Right renal cortex interstitium (tissue), 3 donors: ENCODE measurements around the gene SH3PXD2B. TPM values are rescaled to one million over a fixed set of nuclear protein-coding genes. Genes with fewer than 3 reads are reported as not detected.

Source experiments
- DNase-seq, 3 donors: peaks; one replicate each; pipeline ENCODE4 v3.0.0-alpha.2; 2013; ENCODE audit warnings: low read depth in 3 of 3, low spot score in 2 of 3
- polyA plus RNA-seq, 3 donors: library from polyadenylated mRNA; unstranded; fragments of 120-200 nt; gene quantifications; one replicate each; pipeline ENCODE4 v1.2.1, GENCODE V29; 2013; ENCODE audit not compliant: insufficient read length in 3 of 3

Gene SH3PXD2B
- polyA plus RNA-seq, 3 donors = 31.5 to 33.6 (median 32.0) TPM

DNA sequence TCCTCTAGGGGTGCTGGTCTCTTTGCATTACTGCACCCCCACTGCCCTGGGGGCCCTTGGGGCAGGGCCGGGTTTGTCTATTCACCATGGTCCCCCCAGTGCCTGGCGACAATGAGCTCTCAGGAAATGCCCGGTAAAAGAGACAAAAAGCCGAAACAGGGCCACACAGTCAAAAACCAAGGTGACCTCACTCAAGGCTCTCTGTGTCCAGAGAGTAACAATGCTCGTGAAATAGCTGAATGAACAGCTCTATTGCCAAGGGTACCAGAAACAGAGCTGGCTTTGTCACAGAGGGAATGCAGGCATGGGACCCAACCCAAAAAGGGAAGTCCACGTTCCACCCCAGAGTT lies 16.0 kb downstream of the SH3PXD2B start:
- no peak for DNase-seq

DNA sequence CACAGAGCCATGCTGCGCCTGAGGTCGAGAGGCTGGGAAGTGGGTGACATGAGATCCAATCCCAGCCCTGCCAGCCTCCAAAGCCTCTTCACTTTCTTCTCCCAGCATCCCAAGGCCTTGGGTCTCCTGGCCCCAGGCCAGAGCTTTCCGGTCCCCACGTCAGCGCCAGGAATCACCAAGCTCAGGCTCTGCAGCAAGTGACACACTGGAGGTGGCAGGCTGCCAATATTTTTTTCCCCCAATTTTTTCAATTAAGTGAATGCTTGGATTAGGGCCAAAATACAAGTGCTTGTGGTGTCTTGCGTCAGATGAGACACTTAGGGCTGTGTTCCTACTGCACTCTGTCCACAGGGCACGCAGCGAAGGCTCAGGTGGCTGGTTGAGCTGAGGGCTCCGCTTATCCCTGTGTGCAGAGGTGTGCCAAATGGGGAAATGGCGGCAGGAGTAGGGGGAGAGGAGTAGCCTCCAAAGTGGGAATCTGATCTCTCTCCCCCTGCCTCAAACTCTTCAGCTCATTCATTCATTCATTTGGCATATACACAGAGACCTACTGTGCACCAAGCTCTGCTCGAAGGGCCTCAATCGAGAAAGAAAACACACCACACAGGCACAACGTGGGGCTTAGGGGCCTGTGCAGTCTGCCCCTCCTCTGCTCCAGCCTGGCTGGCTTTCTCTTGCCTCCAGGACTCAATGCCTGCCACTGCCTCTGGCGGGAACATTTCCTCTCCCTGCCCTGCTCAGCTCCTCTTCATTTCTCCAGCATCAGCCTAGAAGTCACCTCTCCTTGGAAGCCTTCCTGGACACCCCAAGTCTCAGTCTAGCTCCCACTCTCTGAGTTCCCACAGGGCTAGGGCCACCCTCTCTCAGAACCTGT lies 16.6 kb downstream of the SH3PXD2B start:
- DNase-seq = no peak

DNA sequence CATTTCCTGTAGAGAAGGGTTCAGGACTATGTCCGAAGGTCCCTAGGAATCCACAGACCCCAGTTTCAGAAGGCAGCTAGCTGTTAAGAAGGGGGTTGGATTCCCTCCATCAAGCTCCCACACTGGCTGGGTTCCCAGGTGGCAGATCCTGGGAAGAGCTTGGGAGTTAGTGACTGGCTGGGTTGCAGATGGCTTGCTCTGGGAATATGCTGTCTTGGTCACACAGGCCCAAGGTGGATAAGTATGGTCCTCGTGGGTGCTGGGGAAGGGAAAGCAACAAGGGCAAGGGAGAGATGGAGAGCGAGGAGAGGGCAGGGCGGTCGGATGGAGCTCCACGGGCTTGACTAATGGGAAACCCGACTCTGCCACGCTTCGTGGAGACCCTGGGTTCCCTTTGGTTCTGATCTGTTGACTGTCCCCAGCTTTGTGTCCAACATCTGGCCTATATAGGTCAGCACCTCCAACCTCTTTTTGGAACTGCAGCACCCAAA lies 17.4 kb downstream of the SH3PXD2B start:
- no peak for DNase-seq

DNA sequence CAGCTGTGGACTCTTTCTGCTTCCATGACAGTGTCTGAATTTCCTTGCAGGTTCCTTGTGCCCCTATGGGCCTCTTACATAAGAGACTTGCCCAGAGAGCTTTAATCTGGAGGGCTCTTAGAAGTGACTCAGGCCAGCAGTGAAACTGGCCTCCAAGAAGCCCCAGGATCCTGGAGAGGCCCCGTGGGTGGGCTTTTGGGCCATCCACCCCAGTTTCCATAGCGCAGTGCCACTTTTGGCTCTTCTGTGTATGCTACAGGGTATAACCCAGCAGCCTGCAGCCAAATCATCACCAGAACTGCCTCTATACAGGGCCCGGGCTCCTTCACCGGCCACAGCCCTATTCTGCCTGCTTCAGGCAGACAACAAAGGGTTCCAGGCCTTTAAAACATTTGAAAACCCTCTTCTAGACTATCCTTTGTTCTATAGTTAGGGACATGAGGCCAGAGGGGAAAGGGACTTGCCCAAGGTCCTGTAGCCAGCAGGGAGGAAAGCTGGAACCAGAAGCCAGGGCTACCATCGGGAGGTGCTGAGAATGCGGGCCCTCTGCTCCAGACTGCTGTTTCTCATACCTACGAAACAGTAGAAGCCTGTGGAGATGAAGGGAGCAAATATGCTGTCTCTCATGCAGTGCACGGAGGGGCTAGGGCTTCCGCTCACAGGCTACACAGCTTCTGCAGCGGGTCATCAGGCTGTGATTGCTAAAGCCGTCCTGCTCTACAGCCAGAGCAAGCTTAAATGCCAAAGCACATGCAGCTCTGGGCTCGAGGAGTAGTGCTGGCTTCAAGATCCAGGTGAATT lies 18.0 kb downstream of the SH3PXD2B start:
- no peak for DNase-seq

DNA sequence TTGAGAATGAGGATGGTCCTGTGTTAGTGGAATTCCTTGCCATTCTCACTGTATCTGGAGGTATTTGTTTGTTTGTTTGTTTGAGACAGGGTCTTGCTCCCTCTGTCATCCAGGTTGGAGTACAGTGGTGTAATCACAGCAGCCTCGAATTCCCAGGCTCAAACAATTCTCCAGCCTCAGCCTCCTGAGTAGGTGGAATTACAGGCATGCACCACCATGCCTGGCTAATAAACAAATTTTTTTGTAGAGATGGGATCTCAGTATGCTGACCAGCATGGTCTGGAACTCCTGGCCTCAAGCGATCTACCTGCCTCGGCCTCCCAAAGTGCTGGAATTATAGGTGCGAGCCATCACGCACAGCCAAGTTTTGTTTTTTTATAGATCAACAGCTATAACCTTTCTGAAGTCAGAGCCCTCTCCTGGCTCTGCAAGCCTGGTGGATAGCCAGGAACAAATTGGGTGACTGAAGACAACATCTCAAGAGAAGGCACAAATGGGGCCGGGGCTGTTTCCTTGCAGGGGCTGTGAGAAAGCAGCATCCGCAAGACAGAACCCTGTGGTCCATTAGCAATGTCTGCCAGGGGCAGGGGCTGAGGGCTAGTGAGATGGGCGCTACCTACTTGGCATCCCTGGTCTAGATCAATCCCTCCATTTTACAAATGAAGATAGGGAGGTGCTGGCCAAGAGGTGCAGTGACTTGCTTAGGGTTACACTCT lies 18.8 kb downstream of the SH3PXD2B start:
- no peak for DNase-seq

DNA sequence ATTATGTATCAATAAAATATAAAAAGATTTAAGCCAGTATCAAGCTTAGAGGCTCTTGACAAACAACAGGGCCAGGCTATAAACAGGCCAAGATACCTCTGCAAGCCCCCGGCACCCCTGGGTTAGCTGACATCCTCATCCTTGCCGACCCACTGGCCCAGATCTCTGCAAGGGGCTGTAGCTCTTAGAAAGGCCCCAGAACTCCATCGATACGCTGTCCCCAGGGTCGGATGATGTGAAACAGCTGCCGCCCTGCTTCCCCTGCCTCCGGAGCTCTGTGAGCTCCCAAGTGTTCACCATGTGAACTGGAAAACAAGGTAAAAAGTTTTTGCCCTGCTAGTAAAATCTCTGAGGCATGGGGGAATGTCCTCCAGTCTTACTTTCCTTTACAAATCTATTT lies 20.1 kb downstream of the SH3PXD2B start:
- DNase-seq = no peak

DNA sequence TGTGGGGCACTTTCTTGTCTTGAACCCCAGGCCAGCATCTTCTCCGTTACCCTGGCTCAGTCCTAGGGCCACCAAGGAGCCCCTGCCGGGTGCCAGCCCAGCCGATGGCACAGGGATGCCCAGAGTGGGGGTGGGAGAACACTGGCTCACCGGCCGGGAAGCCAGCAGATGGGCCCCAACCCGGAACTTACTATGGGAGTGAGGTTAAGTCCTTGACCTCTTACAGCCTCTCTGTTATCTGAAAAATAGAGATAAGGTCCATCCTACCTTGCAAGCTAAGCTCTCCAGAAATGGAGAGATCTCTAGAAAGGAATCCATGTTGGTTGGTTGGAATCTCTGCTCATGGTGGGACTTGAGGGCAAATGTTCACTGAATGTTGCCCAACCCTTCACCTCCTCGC lies 20.8 kb downstream of the SH3PXD2B start:
- no peak for DNase-seq

DNA sequence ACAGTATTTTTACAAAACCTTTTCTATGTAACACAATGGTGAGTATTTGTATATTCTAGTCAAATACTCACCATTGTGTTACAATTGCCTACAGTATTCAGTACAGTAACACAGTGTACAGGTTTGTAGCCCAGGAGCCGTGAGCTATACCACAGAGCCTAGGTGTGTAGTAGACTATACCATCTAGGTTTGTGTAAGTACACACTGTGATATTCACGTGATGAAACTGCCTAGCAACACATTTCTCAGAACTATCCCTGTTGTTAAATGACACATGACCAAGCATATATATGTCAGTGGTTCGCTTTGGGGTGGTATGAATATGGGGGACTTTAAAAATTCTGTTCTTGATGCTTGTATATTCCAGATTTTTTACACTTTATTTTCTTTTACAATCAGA lies 21.3 kb downstream of the SH3PXD2B start:
- no peak for DNase-seq

- DNase-seq = no peak
Measured at GRCh38 chr5:172430354-172430753, 24.0 kb downstream of the SH3PXD2B start.

- no peak for DNase-seq
Measured at GRCh38 chr5:172429201-172429940, 25.0 kb downstream of the SH3PXD2B start.

- DNase-seq = no peak
Measured at GRCh38 chr5:172428224-172429166, 25.8 kb downstream of the SH3PXD2B start.

DNA sequence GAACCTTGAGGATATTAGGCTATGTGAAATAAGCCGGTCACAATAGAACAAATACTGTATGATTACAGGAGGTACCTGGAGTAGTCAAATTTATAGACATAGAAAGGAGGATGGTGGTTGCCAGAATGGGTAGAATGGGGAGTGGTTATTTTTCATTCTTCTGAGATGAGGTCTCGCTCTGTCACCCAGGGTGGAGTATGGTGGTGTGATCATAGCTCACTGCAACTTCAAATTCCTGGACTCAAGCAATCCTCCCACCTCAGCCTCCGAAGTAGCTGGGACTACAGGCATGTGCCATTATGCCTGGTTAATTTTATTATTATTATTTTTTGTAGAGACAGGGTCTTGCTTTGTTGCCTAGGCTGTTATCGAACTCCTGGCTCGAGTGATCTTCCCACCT lies 27.1 kb downstream of the SH3PXD2B start:
- no peak for DNase-seq

DNA sequence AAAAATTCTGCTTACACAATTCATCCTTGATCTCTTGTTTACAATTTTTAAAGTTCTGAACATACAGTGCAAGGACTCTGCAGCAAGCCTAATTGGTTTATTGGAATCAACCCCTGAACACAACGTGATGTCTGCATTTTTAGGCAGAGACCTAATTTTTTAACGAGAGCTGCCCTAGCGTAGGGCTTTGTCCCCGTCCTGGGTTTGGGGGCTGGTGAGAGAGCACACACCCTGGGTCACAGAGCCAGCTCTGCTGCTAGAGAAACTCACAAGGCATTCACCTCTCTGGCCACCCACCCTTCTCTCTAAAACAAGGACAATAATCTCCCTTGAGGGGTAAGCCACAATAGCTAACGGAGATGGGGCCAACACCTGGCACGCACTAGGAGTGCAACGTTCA lies 28.2 kb downstream of the SH3PXD2B start:
- no peak for DNase-seq

DNA sequence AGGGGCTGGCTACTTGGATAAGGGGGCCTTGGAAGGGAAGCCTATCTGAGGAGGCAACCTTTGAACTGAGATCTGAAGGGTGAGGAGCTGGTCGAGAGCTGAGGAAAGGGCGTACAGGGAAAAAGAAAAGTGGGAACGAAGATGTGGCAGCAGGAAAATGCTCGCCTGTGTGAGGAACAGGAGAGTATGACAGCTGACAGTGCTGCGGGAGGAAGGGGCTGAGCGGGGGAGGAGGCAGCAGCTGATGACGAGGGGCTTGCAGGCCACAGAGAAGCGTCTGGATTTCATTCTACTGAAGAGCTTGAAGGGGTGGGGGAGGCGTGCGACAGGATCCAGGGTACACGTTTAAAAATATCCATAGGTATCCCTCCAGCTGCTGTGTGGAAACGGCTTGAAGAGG lies 28.9 kb downstream of the SH3PXD2B start:
- no peak for DNase-seq

- DNase-seq = no peak
Measured at GRCh38 chr5:172424808-172425207, 29.5 kb downstream of the SH3PXD2B start.

DNA sequence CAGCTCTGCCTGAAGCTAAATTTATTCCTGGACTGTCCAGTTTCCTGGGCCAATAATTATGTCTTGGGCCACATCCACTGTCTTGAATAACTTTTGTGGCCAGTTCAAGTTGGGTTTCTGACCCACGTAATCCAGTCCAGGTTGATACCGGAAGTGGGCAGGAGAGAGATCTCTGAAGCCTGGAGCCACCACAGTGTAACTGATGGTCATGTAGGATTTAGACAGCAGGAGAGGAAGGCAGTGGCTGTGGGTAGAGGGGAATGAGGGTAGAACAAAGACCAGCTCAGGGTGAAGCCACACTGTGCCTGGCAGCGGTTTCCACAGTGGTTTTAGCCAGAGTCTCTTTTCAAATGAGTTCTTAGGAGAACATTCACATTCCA lies 30.2 kb downstream of the SH3PXD2B start:
- DNase-seq = no peak

- no peak for DNase-seq
Measured at GRCh38 chr5:172423379-172424110, 30.8 kb downstream of the SH3PXD2B start.

DNA sequence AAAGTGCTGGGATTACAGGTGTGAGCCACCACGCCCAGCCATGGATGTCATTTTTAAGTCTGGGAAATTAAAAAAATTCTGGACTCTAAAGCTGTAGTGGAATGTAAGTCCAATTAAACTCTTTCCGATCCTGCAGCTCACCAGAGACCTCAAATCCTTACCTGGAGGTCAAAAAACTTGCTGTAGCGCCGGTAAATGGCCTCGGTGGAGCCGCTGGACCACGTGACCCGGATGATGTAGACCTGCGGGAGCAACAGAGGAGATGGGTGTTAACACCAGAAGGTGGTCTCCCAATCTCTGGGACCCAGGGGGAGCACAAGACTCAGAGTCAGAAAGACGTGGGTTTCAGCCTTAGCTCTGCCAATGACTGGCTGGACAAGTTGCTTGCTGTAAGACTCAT lies 32.1 kb downstream of the SH3PXD2B start:
- no peak for DNase-seq

- DNase-seq = no peak
Measured at GRCh38 chr5:172421020-172421419, 33.3 kb downstream of the SH3PXD2B start.
